ENCODE results near the gene KRTAP12-2. TPM values are rescaled to one million over a fixed set of nuclear protein-coding genes. Genes with fewer than 3 reads are reported as not detected.
"Not testable (repeated sequence)": the region's sequence is repeated elsewhere in the genome, so short reads cannot be mapped to it uniquely, and the experiment has no call there.

The KRTAP12-2 gene
- total and polyA plus RNA-seq, 4 experiments from 2014 or later, result not detected

- ChIA-PET CTCF (ENCODE audit: partially characterized antibody) (interaction anchor here (0.5 to 0.9 kb wide), 2 partner anchors 22 to 157 kb away, joined by 3 read pairs; no protein-coding TSS in a partner anchor), POLR2A (ENCODE audit: partially characterized antibody) (interaction anchor here (0.9 to 1.9 kb wide), 2 partner anchors 10 to 48 kb away, joined by 5 read pairs; partner anchors contain the start of gene KRTAP12-3)
Measured at GRCh38 chr21:44667612-44668011, 885 bp upstream of the KRTAP12-2 start.

GRCh38 chr21:44664691-44665090 lies 2.0 kb downstream of the KRTAP12-2 start:
- no peak for DNase-seq
- Histone ChIP-seq H3K27ac (ENCODE audit: low read depth, low read length) (no peak overlapping the region), H3K4me1 (ENCODE audit: insufficient read depth, low read length) (peaks cover 4% of the 10 kb centered on the region), H3K36me3 (ENCODE audit: insufficient read depth, low read length) (no peaks in the 10 kb centered on the region), H3K27me3 (ENCODE audit: insufficient read depth, low read length) (no peaks in the 10 kb centered on the region), H3K4me3 (ENCODE audit: low read length in 2 of 2) (no peak overlapping the region), H3K9me3 (ENCODE audit: control insufficient read depth in 1 of 2, low read length in 2 of 2) (no peaks in the 10 kb centered on the region)
- Mint-ChIP-seq H3K4me1 (peaks cover 3 to 14% (median 9%) of the 10 kb centered on the region in 4 donors), H3K4me3 (no peak overlapping the region), H3K27me3 (no peaks in the 10 kb centered on the region), H3K9me3 (peaks cover 0 to 29% (median 13%) of the 10 kb centered on the region in 8 donors), H3K27ac (no peak overlapping the region), H3K36me3 (peaks cover 0 to 6% of the 10 kb centered on the region in 2 donors)
- ChIA-PET POLR2A (ENCODE audit: partially characterized antibody) (interaction anchor here (1.2 kb wide), 1 partner anchor 8 kb away, joined by 3 read pairs; no protein-coding TSS in a partner anchor), CTCF (ENCODE audit: partially characterized antibody) (interaction anchor here (1.0 kb wide), 1 partner anchor 9 kb away, joined by 3 read pairs; no protein-coding TSS in a partner anchor)
- intact Hi-C loops (cut with micrococcal nuclease), result no loop called here

More at GRCh38 chr21:44667612-44668011, 885 bp upstream of the KRTAP12-2 start:
- H3K4me1 Mint-ChIP-seq, result peaks cover 0 to 4% (median 0%) of the 10 kb centered on the region in 4 donors
- no peaks in the 10 kb centered on the region for H3K4me1 ChIP-seq (ENCODE audit: insufficient read depth, low read length)
- no peaks in the 10 kb centered on the region for H3K27me3 Mint-ChIP-seq
- no peak overlapping the region for H3K4me3 ChIP-seq (ENCODE audit: low read length in 2 of 2)
- H3K27ac Mint-ChIP-seq, result no peak overlapping the region
- H3K36me3 Mint-ChIP-seq, result peaks cover 3 to 6% of the 10 kb centered on the region in 2 donors
- no peak overlapping the region for H3K4me3 Mint-ChIP-seq
- H3K27ac ChIP-seq (ENCODE audit: low read depth, low read length), result no peak overlapping the region
- no peak for DNase-seq
- intact Hi-C loops (cut with micrococcal nuclease), result no loop called here
- H3K9me3 Mint-ChIP-seq, result peaks cover 0 to 37% (median 21%) of the 10 kb centered on the region in 8 donors
- H3K27me3 ChIP-seq (ENCODE audit: insufficient read depth, low read length), result no peaks in the 10 kb centered on the region
- no peaks in the 10 kb centered on the region for H3K9me3 ChIP-seq (ENCODE audit: control insufficient read depth in 1 of 2, low read length in 2 of 2)
- H3K36me3 ChIP-seq (ENCODE audit: insufficient read depth, low read length), result no peaks in the 10 kb centered on the region

- H3K9me3 Mint-ChIP-seq, result peaks cover 2 to 26% (median 21%) of the 10 kb centered on the region in 8 donors
- H3K4me1 ChIP-seq (ENCODE audit: insufficient read depth, low read length), result peaks cover 33% of the 10 kb centered on the region
- H3K36me3 ChIP-seq (ENCODE audit: insufficient read depth, low read length); H3K4me3 Mint-ChIP-seq; H3K4me3 ChIP-seq (ENCODE audit: low read length in 2 of 2); H3K27ac ChIP-seq (ENCODE audit: low read depth, low read length); H3K27me3 Mint-ChIP-seq; POLR2A ChIA-PET (ENCODE audit: partially characterized antibody); CTCF ChIA-PET (ENCODE audit: partially characterized antibody); intact Hi-C loops (cut with micrococcal nuclease); H3K9me3 ChIP-seq (ENCODE audit: control insufficient read depth in 1 of 2, low read length in 2 of 2); DNase-seq; H3K27me3 ChIP-seq (ENCODE audit: insufficient read depth, low read length): not testable (repeated sequence)
- peaks cover 33 to 46% (median 41%) of the 10 kb centered on the region in 4 donors for H3K4me1 Mint-ChIP-seq
- H3K27ac Mint-ChIP-seq, result peak overlapping the region in 2 of 7 donors; percentile 23 to 72
- peaks cover 9 to 15% of the 10 kb centered on the region in 2 donors for H3K36me3 Mint-ChIP-seq
Measured at GRCh38 chr21:44661567-44661966, 5.2 kb downstream of the KRTAP12-2 start.

GRCh38 chr21:44658913-44659595 lies 7.7 kb downstream of the KRTAP12-2 start:
- Histone ChIP-seq H3K9me3 (ENCODE audit: control insufficient read depth in 1 of 2, low read length in 2 of 2) (peaks cover 3 to 4% of the 10 kb centered on the region in 2 donors), H3K36me3 (ENCODE audit: insufficient read depth, low read length) (no peaks in the 10 kb centered on the region), H3K4me3 (ENCODE audit: low read length in 2 of 2) (no peak overlapping the region), H3K27ac (ENCODE audit: low read depth, low read length) (peak overlapping the region; percentile 64), H3K4me1 (ENCODE audit: insufficient read depth, low read length) (peaks cover 58% of the 10 kb centered on the region), H3K27me3 (ENCODE audit: insufficient read depth, low read length) (no peaks in the 10 kb centered on the region)
- ChIA-PET CTCF (ENCODE audit: partially characterized antibody) (interaction anchor here (1.1 to 2.5 kb wide), 4 partner anchors 12 to 83 kb away, joined by 3 to 22 read pairs (median 4); no protein-coding TSS in a partner anchor), POLR2A (ENCODE audit: partially characterized antibody) (interaction anchor here (1.0 to 2.6 kb wide), 14 partner anchors 10 to 268 kb away, joined by 3 to 89 read pairs (median 10); partner anchors contain the start of gene PTTG1IP)
- intact Hi-C loops (cut with micrococcal nuclease), result loop anchor here (2.0 kb wide), 1 partner anchor 76 kb away; no protein-coding TSS in a partner anchor
- Mint-ChIP-seq H3K4me3 (peak overlapping the region; percentile 36 to 83 (median 76)), H3K36me3 (peaks cover 15 to 20% of the 10 kb centered on the region in 2 donors), H3K4me1 (peaks cover 46 to 67% (median 56%) of the 10 kb centered on the region in 4 donors), H3K9me3 (peaks cover 2 to 41% (median 29%) of the 10 kb centered on the region in 8 donors), H3K27me3 (no peaks in the 10 kb centered on the region), H3K27ac (peak overlapping the region; percentile 94 to 99 (median 98))
- peak in 4 of 5 donors; percentile 40 to 55 (median 52) for DNase-seq

- peaks cover 17 to 20% of the 10 kb centered on the region in 2 donors for H3K36me3 Mint-ChIP-seq
Measured at GRCh38 chr21:44658541-44658910, 8.2 kb downstream of the KRTAP12-2 start.

GRCh38 chr21:44657635-44658540 lies 8.8 kb downstream of the KRTAP12-2 start, which contains the start of gene KRTAP12-3:
KRTAP12-3 (plus strand) TSS chr21:44657932; CDS start chr21:44657980, 48 bp downstream.
- Mint-ChIP-seq H3K4me3 (peak within 1 kb of the TSS; percentile 73 to 83 (median 78)), H3K27me3 (no peaks in the 10 kb centered on the region), H3K9me3 (peaks cover 2 to 46% (median 25%) of the 10 kb centered on the region in 8 donors), H3K4me1 (peaks cover 53 to 78% (median 64%) of the 10 kb centered on the region in 4 donors), H3K36me3 (peaks cover 17 to 20% of the 10 kb centered on the region in 2 donors), H3K27ac (peak within 1 kb of the TSS; percentile 94 to 99 (median 98))
- intact Hi-C loops (cut with micrococcal nuclease), result loop anchor here (1.0 to 2.0 kb wide), 3 partner anchors 39 to 75 kb away; partner anchors contain the start of gene TSPEAR
- ChIA-PET CTCF (ENCODE audit: partially characterized antibody) (interaction anchor here (0.8 to 2.5 kb wide), 11 partner anchors 10 to 147 kb away, joined by 3 to 22 read pairs (median 5); partner anchors contain the start of gene UBE2G2), POLR2A (ENCODE audit: partially characterized antibody) (interaction anchor here (0.6 to 2.6 kb wide), 40 partner anchors 10 to 1684 kb away, joined by 3 to 89 read pairs (median 4); partner anchors contain the start of genes KRTAP12-1, PKNOX1, PTTG1IP and SUMO3)
- H3K9me3 ChIP-seq (ENCODE audit: control insufficient read depth in 1 of 2, low read length in 2 of 2), result peaks cover 3 to 4% of the 10 kb centered on the region in 2 donors
- DNase-seq, result peak; percentile 85 to 92 (median 87)
- peak within 1 kb of the TSS; percentile 64 for H3K27ac ChIP-seq (ENCODE audit: low read depth, low read length)
- H3K4me1 ChIP-seq (ENCODE audit: insufficient read depth, low read length), result peaks cover 68% of the 10 kb centered on the region
- H3K4me3 ChIP-seq (ENCODE audit: low read length in 2 of 2), result peak within 1 kb of the TSS; percentile 4 to 32
- H3K36me3 ChIP-seq (ENCODE audit: insufficient read depth, low read length), result no peaks in the 10 kb centered on the region
- no peaks in the 10 kb centered on the region for H3K27me3 ChIP-seq (ENCODE audit: insufficient read depth, low read length)

More at GRCh38 chr21:44658541-44658910, 8.2 kb downstream of the KRTAP12-2 start:
- Mint-ChIP-seq H3K4me1 (peaks cover 52 to 72% (median 62%) of the 10 kb centered on the region in 4 donors), H3K9me3 (peaks cover 2 to 41% (median 29%) of the 10 kb centered on the region in 8 donors), H3K27ac (peak overlapping the region; percentile 94 to 99 (median 98)), H3K4me3 (peak overlapping the region; percentile 26 to 83 (median 78)), H3K27me3 (no peaks in the 10 kb centered on the region)
- peaks cover 3 to 4% of the 10 kb centered on the region in 2 donors for H3K9me3 ChIP-seq (ENCODE audit: control insufficient read depth in 1 of 2, low read length in 2 of 2)
- no peak for DNase-seq
- peak overlapping the region; percentile 64 for H3K27ac ChIP-seq (ENCODE audit: low read depth, low read length)
- CTCF ChIA-PET (ENCODE audit: partially characterized antibody), result interaction anchor here (1.3 to 2.5 kb wide), 10 partner anchors 10 to 148 kb away, joined by 3 to 22 read pairs (median 5); partner anchors contain the start of gene UBE2G2
- H3K4me1 ChIP-seq (ENCODE audit: insufficient read depth, low read length), result peaks cover 63% of the 10 kb centered on the region
- no peaks in the 10 kb centered on the region for H3K36me3 ChIP-seq (ENCODE audit: insufficient read depth, low read length)
- peak overlapping the region in 1 of 2 donors; percentile 7 for H3K4me3 ChIP-seq (ENCODE audit: low read length in 2 of 2)
- intact Hi-C loops (cut with micrococcal nuclease), result loop anchor here (2.0 kb wide), 1 partner anchor 76 kb away; no protein-coding TSS in a partner anchor
- POLR2A ChIA-PET (ENCODE audit: partially characterized antibody), result interaction anchor here (0.6 to 2.6 kb wide), 21 partner anchors 10 to 269 kb away, joined by 3 to 89 read pairs (median 7); partner anchors contain the start of genes KRTAP12-1 and PTTG1IP
- H3K27me3 ChIP-seq (ENCODE audit: insufficient read depth, low read length), result no peaks in the 10 kb centered on the region

Measured in CD4-positive, alpha-beta memory T cell (primary cell).